Psoas muscle (tissue), 8 donors: Measurements from ENCODE around the gene CENPP. TPM values are rescaled to one million over a fixed set of nuclear protein-coding genes. Genes with fewer than 3 reads are reported as not detected.

Experiments
- ATAC-seq, 4 donors: fragments of 200-7000 bp; cut with Tn5 transposase; one replicate each; pipeline ENCODE4 v1.9.1; 2020; ENCODE audit warnings: moderate library complexity in 3 of 4, mild to moderate bottlenecking in 2 of 4
- DNase-seq, 2 donors: peaks; one replicate each; pipeline ENCODE4 v3.0.0-alpha.2; 2020
- H3K27ac ChIP-seq: fragments of 200-600 bp; one replicate; pipeline ENCODE4 v1.8.0; 2022
- H3K27me3 ChIP-seq, 3 donors: fragments of 200-600 bp in 1 of 3; one replicate each; pipeline versions ENCODE4 v1.6.1 to v1.8.0; 2013 to 2022; ENCODE audit warnings: low read length in 2 of 3, mild to moderate bottlenecking in 2 of 3, moderate library complexity in 1 of 3; ENCODE audit not compliant: insufficient read depth in 3 of 3
- H3K36me3 ChIP-seq, 2 donors: fragments of 200-600 bp in 1 of 2; one replicate each; pipeline versions ENCODE4 v1.6.1 to v1.8.0; 2013 to 2022; ENCODE audit warnings: low read depth in 1 of 2, mild to moderate bottlenecking in 1 of 2, moderate library complexity in 1 of 2; ENCODE audit not compliant: insufficient read depth in 1 of 2
- H3K4me1 ChIP-seq: fragments of 200-600 bp; one replicate; pipeline ENCODE4 v1.8.0; 2022
- H3K4me3 ChIP-seq: fragments of 200-600 bp; one replicate; pipeline ENCODE4 v1.8.0; 2022; ENCODE audit warnings: mild to moderate bottlenecking
- H3K9me3 ChIP-seq: fragments of 200-600 bp; one replicate; pipeline ENCODE4 v1.8.0; 2022
- WGBS, 3 donors: extraction: QIAGEN DNeasy Blood & Tissue Kit; methylation state at CpG; one replicate each; pipeline versions ENCODE4 v1.1.6 to v1.1.7; 2013; 5-methylcytosine and 5-hydroxymethylcytosine counted together
- intact Hi-C, 2 donors: fragments of 100-400 bp; cut with DNase I; formaldehyde crosslinking; loops; one replicate each; pipeline versions ENCODE4 v1.11.0 to v1.14.2; 2022
- polyA plus RNA-seq, 3 donors: library from polyadenylated mRNA; stranded (reverse); fragments of 200-250 nt; gene quantifications; one replicate each; pipeline ENCODE4 v1.2.3, GENCODE V29; 2013
- total RNA-seq, 4 donors: library from RNA; stranded (reverse); fragmentation: NEBNext Ultra II Directional in 2 of 4; extraction: Animal tissue kit (Norgen Biotek cat#: 25700) in 2 of 4; gene quantifications; one replicate each; pipeline versions ENCODE4 v1.2.1 to v1.2.4, GENCODE V29; 2021 to 2023
- TF ChIP-seq, protein P1 (sequence below): fragments of 200-600 bp; IDR thresholded peaks from one replicate; pipeline ENCODE4 v1.8.0; 2022; ENCODE audit warnings: antibody characterized with exemption
- donor health status: healthy with polysubstance abuse.
- donor health status: DM: no; HTN: no; CAD: no; lungs with moderate emphysema.
- donor health status: Bipolar disorder and iron deficiency.
- donor health status: healthy.
- donor health status: DM: yes; HTN: yes; CAD: no.
- donor health status: DM: no; HTN: no; CAD: no.
- donor health status: DM: no; HTN: no; CAD: no.
- donor health status: DM: yes; HTN: yes; CAD: no.

CENPP gene
- total and polyA plus RNA-seq, 7 donors: 1.8 to 15.7 (median 6.4) TPM

DNA sequence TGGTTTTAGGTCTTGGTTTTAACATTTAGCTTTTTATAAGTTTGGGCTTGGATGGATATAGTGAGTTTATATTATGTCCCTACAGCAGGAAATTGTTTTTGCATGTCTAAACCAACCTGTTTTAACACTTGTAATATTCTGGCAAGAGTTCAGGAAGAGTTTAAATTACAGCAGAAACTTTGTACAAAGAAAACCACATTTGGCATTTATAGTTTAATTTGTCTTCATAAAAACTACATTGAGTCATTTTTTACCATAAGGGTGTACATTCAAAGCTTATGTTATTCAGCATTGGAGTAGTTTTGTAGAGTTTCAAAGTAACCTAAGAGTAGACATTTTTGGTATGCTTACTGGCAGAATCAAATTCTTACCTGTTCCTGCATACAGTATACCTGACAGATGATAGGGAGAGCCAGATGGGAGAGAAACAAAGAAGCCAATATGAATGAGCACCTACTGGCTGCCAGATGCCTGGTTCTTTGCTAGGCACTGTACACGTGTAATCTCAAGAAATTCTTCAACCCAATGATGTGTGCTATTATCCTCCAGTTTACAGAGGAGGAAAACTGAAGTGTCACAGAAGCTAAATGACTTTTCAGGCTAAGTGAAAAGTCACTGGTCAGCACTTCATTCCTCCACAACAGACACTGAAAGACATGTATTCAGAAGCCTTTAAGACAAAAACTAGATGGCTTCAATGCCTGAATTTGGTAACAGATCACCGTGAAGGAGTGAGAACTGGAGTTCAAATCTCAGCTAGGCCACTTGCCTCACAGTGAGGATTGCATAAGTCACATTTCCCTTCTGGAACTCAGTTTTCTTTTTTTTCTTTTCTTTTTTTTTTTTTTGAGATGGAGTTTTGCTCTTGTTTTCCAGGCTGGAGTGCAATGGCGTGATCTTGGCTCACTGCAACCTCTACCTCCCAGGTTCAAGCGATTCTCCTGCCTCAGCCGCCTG lies 235.9 kb downstream of the CENPP start:
- H3K4me1 ChIP-seq: peaks cover 16% of the 10 kb centered on the region
- no peaks in the 10 kb centered on the region for H3K9me3 ChIP-seq
- intact Hi-C loops: no loop called here
- H3K27me3 ChIP-seq: no peaks in the 10 kb centered on the region
- TF ChIP-seq, protein P1, sequence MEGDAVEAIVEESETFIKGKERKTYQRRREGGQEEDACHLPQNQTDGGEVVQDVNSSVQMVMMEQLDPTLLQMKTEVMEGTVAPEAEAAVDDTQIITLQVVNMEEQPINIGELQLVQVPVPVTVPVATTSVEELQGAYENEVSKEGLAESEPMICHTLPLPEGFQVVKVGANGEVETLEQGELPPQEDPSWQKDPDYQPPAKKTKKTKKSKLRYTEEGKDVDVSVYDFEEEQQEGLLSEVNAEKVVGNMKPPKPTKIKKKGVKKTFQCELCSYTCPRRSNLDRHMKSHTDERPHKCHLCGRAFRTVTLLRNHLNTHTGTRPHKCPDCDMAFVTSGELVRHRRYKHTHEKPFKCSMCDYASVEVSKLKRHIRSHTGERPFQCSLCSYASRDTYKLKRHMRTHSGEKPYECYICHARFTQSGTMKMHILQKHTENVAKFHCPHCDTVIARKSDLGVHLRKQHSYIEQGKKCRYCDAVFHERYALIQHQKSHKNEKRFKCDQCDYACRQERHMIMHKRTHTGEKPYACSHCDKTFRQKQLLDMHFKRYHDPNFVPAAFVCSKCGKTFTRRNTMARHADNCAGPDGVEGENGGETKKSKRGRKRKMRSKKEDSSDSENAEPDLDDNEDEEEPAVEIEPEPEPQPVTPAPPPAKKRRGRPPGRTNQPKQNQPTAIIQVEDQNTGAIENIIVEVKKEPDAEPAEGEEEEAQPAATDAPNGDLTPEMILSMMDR: no peak
- H3K36me3 ChIP-seq: no peaks in the 10 kb centered on the region
- DNase-seq: no peak
- H3K4me3 ChIP-seq: no peak overlapping the region
- H3K27ac ChIP-seq: no peak overlapping the region
- no peak for ATAC-seq
- WGBS, 3 donors: 81 to 94% (median 85%) methylated on average over 5 of the region's 5 CpGs

DNA sequence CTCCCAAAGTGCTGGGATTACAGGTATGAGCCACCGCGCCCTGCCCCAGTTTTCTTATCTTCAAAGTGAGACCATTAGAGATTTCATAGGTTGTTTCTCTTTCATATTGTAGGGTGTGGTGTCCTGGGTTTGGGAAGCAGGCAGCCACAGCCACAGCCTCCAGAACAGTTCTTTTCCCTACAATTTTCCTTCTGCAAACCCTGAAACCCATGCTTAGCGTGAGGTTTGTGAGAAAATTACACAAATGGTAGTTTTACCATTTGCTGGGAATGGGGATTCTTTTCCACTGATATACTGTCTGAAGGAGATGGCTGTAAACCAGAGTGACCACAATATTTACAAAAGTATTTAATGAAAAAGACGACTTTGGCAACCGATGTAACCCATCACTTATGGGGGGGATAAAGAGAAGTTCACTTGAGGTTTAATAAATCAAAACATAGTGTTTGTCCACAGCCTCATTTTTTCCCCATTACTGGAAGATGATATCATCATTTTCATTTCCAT lies 236.8 kb downstream of the CENPP start:
- H3K27ac ChIP-seq: no peak overlapping the region
- ATAC-seq (no peak), DNase-seq (no peak)
- intact Hi-C loops: no loop called here
- TF ChIP-seq, protein P1: no peak
- no peaks in the 10 kb centered on the region for H3K27me3 ChIP-seq
- 68 to 82% (median 76%) methylated on average over 5 of the region's 5 CpGs for WGBS, 3 donors
- H3K9me3 ChIP-seq: no peaks in the 10 kb centered on the region
- peaks cover 16% of the 10 kb centered on the region for H3K4me1 ChIP-seq
- H3K36me3 ChIP-seq: no peaks in the 10 kb centered on the region
- H3K4me3 ChIP-seq: no peak overlapping the region

DNA sequence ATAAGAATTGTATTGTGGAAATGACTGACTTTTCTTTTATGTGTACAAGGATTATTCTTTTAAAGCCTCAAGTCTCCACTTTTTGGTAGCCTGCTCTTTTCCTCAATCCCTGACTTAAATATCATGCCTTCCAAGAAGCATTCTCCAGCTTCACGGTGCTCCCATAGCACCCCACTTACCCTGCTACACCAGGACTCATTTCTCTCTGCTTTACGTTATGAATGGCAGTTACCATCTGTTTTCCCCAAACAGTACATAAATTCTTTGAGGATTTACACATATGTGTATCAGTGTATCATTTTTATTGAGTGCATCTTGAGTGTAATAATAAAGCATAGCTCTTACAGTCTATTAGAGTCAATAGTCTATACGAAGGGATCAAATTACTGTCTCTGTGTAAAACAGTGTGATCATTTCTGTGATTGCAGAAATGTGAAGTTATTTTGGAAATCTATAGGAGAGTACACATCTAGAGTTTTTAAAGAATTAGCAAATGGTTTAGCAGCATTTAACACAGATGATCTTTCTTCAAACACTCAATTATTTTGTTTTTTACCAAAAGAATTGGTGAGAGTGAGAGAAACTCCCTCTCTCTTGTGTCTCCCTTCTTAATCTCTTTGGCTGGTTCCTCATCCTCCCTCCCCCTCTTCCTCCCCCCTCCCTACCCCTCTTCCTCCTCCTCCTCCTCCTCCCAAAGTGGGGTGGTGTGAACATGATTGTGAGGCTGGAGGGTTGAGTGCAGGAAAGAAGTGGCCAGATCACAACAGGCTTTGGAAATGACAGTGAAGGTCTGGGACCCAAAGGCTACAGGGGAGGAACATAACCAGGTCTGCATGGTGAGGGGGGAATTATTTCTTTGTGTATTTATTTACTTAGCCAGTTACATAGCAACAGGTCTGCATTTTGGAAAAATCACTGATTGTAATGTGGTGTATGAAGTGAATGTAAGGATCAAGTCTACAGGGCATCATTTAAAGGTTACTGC lies 237.7 kb downstream of the CENPP start:
- intact Hi-C loops: no loop called here
- Histone ChIP-seq H3K4me1 (peaks cover 16% of the 10 kb centered on the region), H3K36me3 (no peaks in the 10 kb centered on the region), H3K27ac (no peak overlapping the region), H3K4me3 (no peak overlapping the region), H3K9me3 (no peaks in the 10 kb centered on the region), H3K27me3 (no peaks in the 10 kb centered on the region)
- TF ChIP-seq, protein P1: no peak
- ATAC-seq (no peak), DNase-seq (no peak)
- WGBS, 3 donors: 59 to 69% (median 64%) methylated on average over 3 of the region's 3 CpGs

DNA sequence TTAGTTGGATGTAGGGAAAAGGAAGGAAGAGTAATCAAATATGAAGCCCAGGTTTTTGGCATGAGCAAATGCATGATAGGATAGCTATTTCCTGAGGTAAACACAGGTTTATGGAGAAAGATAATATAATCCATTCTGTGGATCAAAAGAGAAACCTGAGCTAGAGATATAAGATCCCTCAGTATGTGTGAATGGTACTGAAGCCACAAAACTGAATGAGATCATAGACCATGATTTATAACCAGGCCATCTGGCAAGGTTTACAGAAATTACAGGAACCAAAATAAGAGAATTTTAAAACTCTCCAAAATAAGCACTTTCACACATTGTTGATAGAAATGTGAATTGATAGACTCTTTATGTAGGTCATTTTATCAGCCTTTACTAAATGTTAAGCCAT lies 238.8 kb downstream of the CENPP start:
- Histone ChIP-seq H3K9me3 (no peaks in the 10 kb centered on the region), H3K4me3 (no peak overlapping the region), H3K36me3 (no peaks in the 10 kb centered on the region), H3K4me1 (peaks cover 16% of the 10 kb centered on the region), H3K27ac (no peak overlapping the region), H3K27me3 (no peaks in the 10 kb centered on the region)
- DNase-seq (no peak), ATAC-seq (no peak)
- TF ChIP-seq, protein P1: no peak
- intact Hi-C loops: no loop called here
